Activated CD4-positive, CD25-positive, alpha-beta regulatory T cell treated with anti-CD3 and anti-CD28 coated beads, Interleukin-2, amount 50 U/mL, for 72 hours (primary cell): ENCODE results near the gene MGST1.
"Not testable (repeated sequence)": the region's sequence is repeated elsewhere in the genome, so short reads cannot be mapped to it uniquely, and the experiment has no call there.

Experiments used
- DNase-seq: peaks from one replicate; pipeline ENCODE4 v3.0.0; 2021

The MGST1 gene

GRCh38 chr12:16358878-16359277, 11.4 kb downstream of the MGST1 start:
- DNase-seq: no peak

- no peak for DNase-seq
Observed at GRCh38 chr12:16359512-16360491, 12.4 kb downstream of the MGST1 start.

GRCh38 chr12:16361142-16361783, 13.8 kb downstream of the MGST1 start:
- DNase-seq: no peak

- no peak for DNase-seq
Observed at GRCh38 chr12:16362550-16362949, 15.1 kb downstream of the MGST1 start.

GRCh38 chr12:16369156-16369555, 21.7 kb downstream of the MGST1 start:
- no peak for DNase-seq

GRCh38 chr12:16370096-16370495, 22.7 kb downstream of the MGST1 start:
- DNase-seq: no peak

- not testable (repeated sequence) for DNase-seq
Observed at GRCh38 chr12:16382652-16383312, 35.3 kb downstream of the MGST1 start.

- DNase-seq: no peak
Observed at GRCh38 chr12:16384732-16385131, 37.3 kb downstream of the MGST1 start.

- no peak for DNase-seq
Observed at GRCh38 chr12:16385782-16386646, 38.6 kb downstream of the MGST1 start.

- no peak for DNase-seq
Observed at GRCh38 chr12:16387919-16388318, 40.5 kb downstream of the MGST1 start.

GRCh38 chr12:16389594-16389993, 42.1 kb downstream of the MGST1 start:
- no peak for DNase-seq

GRCh38 chr12:16392846-16393535, 45.5 kb downstream of the MGST1 start:
- no peak for DNase-seq

- no peak for DNase-seq
Observed at GRCh38 chr12:16399101-16399500, 51.7 kb downstream of the MGST1 start.

GRCh38 chr12:16401835-16402234, 54.4 kb downstream of the MGST1 start:
- not testable (repeated sequence) for DNase-seq

GRCh38 chr12:16407346-16407745, 59.9 kb downstream of the MGST1 start:
- DNase-seq: no peak
